Panc1 (cell line): Measurements from ENCODE around the gene GMCL2.

ENCODE experiments used
- POLR2AphosphoS5 ChIP-seq: IDR thresholded peaks from 2 replicates; pipeline ENCODE4 v1.6.1; 2012; ENCODE audit warnings: mild to moderate bottlenecking, low read depth, low read length, moderate library complexity
- SIN3A ChIP-seq: IDR thresholded peaks from 2 replicates; pipeline ENCODE4 v1.6.1; 2012; ENCODE audit warnings: low read depth, mild to moderate bottlenecking, low read length, moderate library complexity, borderline replicate concordance; ENCODE audit not compliant: insufficient read depth
- TF ChIP-seq, protein P1 (sequence below): fragments of 450-650 bp; IDR thresholded peaks from 2 replicates; pipeline ENCODE4 v1.5.1; 2017; ENCODE audit warnings: mild to moderate bottlenecking
- TF ChIP-seq, protein P2 (sequence below), 2 experiments: IDR thresholded peaks; 2 replicates each; pipeline ENCODE4 v1.6.1; 2011 to 2012; ENCODE audit warnings: low read depth in 2 of 2, control low read depth in 1 of 2, low read length in 1 of 2, mild to moderate bottlenecking in 1 of 2, moderate library complexity in 1 of 2; ENCODE audit not compliant: insufficient read depth in 1 of 2

DNA sequence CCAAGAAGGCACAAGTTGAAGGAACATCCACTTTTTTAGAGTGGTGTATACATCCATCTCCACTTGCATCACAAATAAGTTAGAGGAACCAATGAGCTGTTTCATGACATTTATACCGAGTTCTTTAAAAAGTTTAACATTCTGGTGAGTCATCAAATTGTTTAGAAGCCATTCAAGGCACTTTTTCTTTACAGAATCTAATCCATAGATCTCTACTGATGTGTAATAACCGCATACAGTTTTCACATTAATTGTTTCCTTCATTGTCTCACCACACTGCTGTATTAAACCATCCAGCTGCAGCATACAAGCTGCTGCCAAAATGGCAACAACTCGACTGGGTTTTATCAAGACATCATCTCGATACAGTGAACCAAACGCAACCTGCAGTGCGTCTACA, 744 bp downstream of the GMCL2 start:
- TF ChIP-seq POLR2AphosphoS5 (no peak), SIN3A (no peak)
- TF ChIP-seq, protein P1, sequence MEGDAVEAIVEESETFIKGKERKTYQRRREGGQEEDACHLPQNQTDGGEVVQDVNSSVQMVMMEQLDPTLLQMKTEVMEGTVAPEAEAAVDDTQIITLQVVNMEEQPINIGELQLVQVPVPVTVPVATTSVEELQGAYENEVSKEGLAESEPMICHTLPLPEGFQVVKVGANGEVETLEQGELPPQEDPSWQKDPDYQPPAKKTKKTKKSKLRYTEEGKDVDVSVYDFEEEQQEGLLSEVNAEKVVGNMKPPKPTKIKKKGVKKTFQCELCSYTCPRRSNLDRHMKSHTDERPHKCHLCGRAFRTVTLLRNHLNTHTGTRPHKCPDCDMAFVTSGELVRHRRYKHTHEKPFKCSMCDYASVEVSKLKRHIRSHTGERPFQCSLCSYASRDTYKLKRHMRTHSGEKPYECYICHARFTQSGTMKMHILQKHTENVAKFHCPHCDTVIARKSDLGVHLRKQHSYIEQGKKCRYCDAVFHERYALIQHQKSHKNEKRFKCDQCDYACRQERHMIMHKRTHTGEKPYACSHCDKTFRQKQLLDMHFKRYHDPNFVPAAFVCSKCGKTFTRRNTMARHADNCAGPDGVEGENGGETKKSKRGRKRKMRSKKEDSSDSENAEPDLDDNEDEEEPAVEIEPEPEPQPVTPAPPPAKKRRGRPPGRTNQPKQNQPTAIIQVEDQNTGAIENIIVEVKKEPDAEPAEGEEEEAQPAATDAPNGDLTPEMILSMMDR, result no peak
- TF ChIP-seq, protein P2, sequence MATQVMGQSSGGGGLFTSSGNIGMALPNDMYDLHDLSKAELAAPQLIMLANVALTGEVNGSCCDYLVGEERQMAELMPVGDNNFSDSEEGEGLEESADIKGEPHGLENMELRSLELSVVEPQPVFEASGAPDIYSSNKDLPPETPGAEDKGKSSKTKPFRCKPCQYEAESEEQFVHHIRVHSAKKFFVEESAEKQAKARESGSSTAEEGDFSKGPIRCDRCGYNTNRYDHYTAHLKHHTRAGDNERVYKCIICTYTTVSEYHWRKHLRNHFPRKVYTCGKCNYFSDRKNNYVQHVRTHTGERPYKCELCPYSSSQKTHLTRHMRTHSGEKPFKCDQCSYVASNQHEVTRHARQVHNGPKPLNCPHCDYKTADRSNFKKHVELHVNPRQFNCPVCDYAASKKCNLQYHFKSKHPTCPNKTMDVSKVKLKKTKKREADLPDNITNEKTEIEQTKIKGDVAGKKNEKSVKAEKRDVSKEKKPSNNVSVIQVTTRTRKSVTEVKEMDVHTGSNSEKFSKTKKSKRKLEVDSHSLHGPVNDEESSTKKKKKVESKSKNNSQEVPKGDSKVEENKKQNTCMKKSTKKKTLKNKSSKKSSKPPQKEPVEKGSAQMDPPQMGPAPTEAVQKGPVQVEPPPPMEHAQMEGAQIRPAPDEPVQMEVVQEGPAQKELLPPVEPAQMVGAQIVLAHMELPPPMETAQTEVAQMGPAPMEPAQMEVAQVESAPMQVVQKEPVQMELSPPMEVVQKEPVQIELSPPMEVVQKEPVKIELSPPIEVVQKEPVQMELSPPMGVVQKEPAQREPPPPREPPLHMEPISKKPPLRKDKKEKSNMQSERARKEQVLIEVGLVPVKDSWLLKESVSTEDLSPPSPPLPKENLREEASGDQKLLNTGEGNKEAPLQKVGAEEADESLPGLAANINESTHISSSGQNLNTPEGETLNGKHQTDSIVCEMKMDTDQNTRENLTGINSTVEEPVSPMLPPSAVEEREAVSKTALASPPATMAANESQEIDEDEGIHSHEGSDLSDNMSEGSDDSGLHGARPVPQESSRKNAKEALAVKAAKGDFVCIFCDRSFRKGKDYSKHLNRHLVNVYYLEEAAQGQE (IDR thresholded peaks at IDR 0.05; ENCODE audit: insufficient read depth in 1 of 2, low read depth in 2 of 2, low read length in 1 of 2), result no peak
